HG03432 (cell line): Measurements from ENCODE around the gene TSC22D1.

Experiments used
- ATAC-seq: cut with Tn5 transposase; IDR thresholded peaks from one replicate; pipeline ENCODE4 v1.9.1; 2021; ENCODE audit warnings: mild to moderate bottlenecking, moderate library complexity; ENCODE audit not compliant: unreplicated experiment

TSC22D1 gene

GRCh38 chr13:44411841-44412240 is 164.3 kb downstream of the TSC22D1 start:
- no peak for ATAC-seq

- no peak for ATAC-seq
These were observed 165.7 kb downstream of the TSC22D1 start for GRCh38 chr13:44410328-44410859.

GRCh38 chr13:44409595-44409994 is 166.5 kb downstream of the TSC22D1 start:
- no peak for ATAC-seq

- no peak for ATAC-seq
These were observed 168.2 kb downstream of the TSC22D1 start for GRCh38 chr13:44407891-44408290.

- no peak for ATAC-seq
These were observed 168.8 kb downstream of the TSC22D1 start for GRCh38 chr13:44407379-44407778.

GRCh38 chr13:44406617-44407016 is 169.5 kb downstream of the TSC22D1 start:
- ATAC-seq = no peak

GRCh38 chr13:44404261-44405132 is 171.6 kb downstream of the TSC22D1 start:
- ATAC-seq = no peak

- ATAC-seq = no peak
These were observed 172.6 kb downstream of the TSC22D1 start for GRCh38 chr13:44403461-44404056.

- ATAC-seq = no peak
These were observed 173.2 kb downstream of the TSC22D1 start for GRCh38 chr13:44402899-44403445.

GRCh38 chr13:44401577-44401976 is 174.6 kb downstream of the TSC22D1 start:
- no peak for ATAC-seq

- ATAC-seq = no peak
These were observed 175.4 kb downstream of the TSC22D1 start for GRCh38 chr13:44400736-44401135.

- no peak for ATAC-seq
These were observed 177.1 kb downstream of the TSC22D1 start for GRCh38 chr13:44399074-44399473.

GRCh38 chr13:44398606-44399005 is 177.5 kb downstream of the TSC22D1 start:
- ATAC-seq = no peak

GRCh38 chr13:44397766-44398223 is 178.3 kb downstream of the TSC22D1 start:
- ATAC-seq = no peak

- no peak for ATAC-seq
These were observed 179.2 kb downstream of the TSC22D1 start for GRCh38 chr13:44396701-44397580.

GRCh38 chr13:44395976-44396694 is 180.0 kb downstream of the TSC22D1 start:
- no peak for ATAC-seq

- no peak for ATAC-seq
These were observed 181.5 kb downstream of the TSC22D1 start for GRCh38 chr13:44394658-44395057.

GRCh38 chr13:44393391-44393790 is 182.7 kb downstream of the TSC22D1 start:
- ATAC-seq = no peak

- ATAC-seq = no peak
These were observed 186.3 kb downstream of the TSC22D1 start for GRCh38 chr13:44389876-44390275.

- ATAC-seq = no peak
These were observed 187.0 kb downstream of the TSC22D1 start for GRCh38 chr13:44389060-44389666.
